Measurements from ENCODE around the gene ECSCR. TPM values are rescaled to one million over a fixed set of nuclear protein-coding genes. Genes with fewer than 3 reads are reported as not detected.
A peak's percentile ranks its signal among the peaks of the same experiment; 100 is the strongest.

ECSCR gene
- total RNA-seq, 4 donors from 2014 or later = 12.8 to 41.0 (median 25.9) TPM

DNA sequence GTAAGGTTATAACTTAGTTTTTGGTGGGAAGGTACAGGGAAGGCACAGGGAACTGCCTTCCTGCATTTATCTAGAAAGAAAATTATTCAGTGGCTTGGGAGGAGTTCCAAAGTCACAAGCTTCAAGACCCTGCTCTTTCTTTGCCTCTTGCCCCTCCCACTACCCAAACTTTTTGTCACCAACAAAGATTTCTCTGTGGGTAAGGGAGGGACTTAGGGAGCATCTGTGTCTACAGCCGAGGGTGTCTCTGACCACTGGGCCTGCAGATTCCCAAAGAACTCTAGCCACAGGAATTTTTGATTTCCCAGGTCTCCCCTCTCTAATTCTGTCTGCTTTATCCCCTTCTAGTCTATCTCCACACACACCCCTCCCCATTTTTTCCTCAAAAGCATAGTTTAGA lies 2.1 kb downstream of the ECSCR start:
- Histone ChIP-seq H3K27ac (peak overlapping the region in 3 of 4 donors; percentile 1 to 76 (median 22)), H3K36me3 (no peaks in the 10 kb centered on the region), H3K4me1 (peaks cover 0 to 6% (median 0%) of the 10 kb centered on the region in 4 donors), H3K27me3 (no peaks in the 10 kb centered on the region), H3K9me3 (no peaks in the 10 kb centered on the region), H3K4me3 (peak overlapping the region in 1 of 4 donors; percentile 12)
- WGBS, 2 donors = 17 to 38% methylated on average over 1 of the region's 1 CpG
- TF ChIP-seq, protein P1, sequence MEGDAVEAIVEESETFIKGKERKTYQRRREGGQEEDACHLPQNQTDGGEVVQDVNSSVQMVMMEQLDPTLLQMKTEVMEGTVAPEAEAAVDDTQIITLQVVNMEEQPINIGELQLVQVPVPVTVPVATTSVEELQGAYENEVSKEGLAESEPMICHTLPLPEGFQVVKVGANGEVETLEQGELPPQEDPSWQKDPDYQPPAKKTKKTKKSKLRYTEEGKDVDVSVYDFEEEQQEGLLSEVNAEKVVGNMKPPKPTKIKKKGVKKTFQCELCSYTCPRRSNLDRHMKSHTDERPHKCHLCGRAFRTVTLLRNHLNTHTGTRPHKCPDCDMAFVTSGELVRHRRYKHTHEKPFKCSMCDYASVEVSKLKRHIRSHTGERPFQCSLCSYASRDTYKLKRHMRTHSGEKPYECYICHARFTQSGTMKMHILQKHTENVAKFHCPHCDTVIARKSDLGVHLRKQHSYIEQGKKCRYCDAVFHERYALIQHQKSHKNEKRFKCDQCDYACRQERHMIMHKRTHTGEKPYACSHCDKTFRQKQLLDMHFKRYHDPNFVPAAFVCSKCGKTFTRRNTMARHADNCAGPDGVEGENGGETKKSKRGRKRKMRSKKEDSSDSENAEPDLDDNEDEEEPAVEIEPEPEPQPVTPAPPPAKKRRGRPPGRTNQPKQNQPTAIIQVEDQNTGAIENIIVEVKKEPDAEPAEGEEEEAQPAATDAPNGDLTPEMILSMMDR (IDR thresholded peaks at IDR 0.05) = no peak
- TF ChIP-seq EP300 (IDR thresholded peaks at IDR 0.05) = no peak
- TF ChIP-seq POLR2A (IDR thresholded peaks at IDR 0.05) = no peak
- no peak for DNase-seq (ENCODE audit: low spot score in 2 of 2)

DNA sequence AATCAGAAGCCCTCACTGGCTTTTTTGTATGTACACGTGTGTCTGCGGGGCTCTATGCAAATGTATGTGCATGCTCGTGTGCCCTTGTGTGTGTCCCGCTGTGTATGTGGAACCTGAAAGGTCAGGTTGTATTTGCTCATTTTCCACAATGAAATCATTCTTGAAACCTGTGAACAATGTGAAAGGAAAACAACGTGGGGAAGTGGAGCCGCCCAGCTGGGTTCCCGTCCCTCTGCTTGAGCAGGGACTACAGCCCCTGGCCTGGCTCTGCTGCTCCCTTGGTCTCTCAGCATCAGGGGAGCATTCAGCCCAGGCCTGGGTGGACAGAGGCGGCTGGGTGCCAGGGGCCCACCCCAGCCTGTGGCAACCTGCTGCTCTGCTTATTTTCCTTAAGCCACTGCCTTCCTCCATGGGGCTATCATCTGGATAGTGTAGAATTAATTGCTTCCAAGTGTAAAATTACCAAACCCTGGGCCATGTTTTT lies 3.0 kb downstream of the ECSCR start:
- H3K27me3 ChIP-seq = no peaks in the 10 kb centered on the region
- H3K4me1 ChIP-seq = peaks cover 0 to 6% (median 0%) of the 10 kb centered on the region in 4 donors
- no peaks in the 10 kb centered on the region for H3K36me3 ChIP-seq
- H3K27ac ChIP-seq = peak overlapping the region in 2 of 4 donors; percentile 0 to 76
- TF ChIP-seq POLR2A (IDR thresholded peaks at IDR 0.05) (no peak), EP300 (IDR thresholded peaks at IDR 0.05) (no peak)
- TF ChIP-seq, protein P1 (IDR thresholded peaks at IDR 0.05) = no peak
- DNase-seq (ENCODE audit: low spot score in 2 of 2) = no peak
- H3K4me3 ChIP-seq = no peak overlapping the region
- no peaks in the 10 kb centered on the region for H3K9me3 ChIP-seq
- 57 to 70% methylated on average over 8 of the region's 8 CpGs for WGBS, 2 donors

DNA sequence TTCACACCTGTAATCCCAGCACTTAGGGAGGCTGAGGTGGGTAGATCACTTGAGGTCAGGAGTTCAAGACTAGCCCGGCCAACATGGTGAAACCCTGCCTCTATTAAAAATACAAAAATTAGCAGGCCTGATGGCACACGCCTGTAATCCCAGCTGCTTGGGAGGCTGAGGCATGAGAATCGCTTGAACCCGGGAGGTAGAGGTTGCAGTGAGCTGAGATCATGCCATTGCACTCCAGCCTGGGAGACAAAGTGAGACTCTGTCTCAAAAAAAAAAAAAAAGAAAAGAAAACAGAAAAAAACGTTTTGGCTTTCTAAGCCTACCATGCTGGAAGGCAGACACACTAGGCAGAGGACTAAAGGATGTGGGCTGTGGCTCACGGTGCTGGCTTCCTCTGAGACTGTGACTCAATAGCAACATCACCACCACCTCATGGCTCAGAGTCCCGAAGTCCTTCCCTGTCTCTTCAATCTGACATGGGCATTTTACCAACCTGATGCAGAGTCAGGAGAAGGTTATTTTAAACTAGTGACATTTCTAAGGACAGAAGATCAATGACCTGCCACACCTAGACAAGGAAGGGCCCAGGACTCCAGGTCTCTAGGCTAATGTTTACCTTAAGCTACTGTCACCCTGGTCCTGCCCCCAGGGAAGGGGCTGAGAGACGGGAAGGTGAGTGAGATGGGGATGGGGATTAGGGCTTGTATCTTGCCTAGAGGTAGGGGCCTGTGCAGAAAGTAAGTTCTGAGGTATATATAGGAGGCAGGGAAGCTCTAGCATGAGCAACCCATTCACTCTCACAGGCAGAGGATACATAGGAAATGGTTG lies 3.7 kb downstream of the ECSCR start:
- TF ChIP-seq EP300 (IDR thresholded peaks at IDR 0.05) = no peak
- TF ChIP-seq, protein P1 (IDR thresholded peaks at IDR 0.05) = no peak
- no peak for TF ChIP-seq POLR2A (IDR thresholded peaks at IDR 0.05)
- H3K36me3 ChIP-seq = no peaks in the 10 kb centered on the region
- H3K27ac ChIP-seq = peak overlapping the region in 2 of 4 donors; percentile 0 to 38
- peaks cover 0 to 6% (median 0%) of the 10 kb centered on the region in 4 donors for H3K4me1 ChIP-seq
- no peaks in the 10 kb centered on the region for H3K27me3 ChIP-seq
- no peak overlapping the region for H3K4me3 ChIP-seq
- H3K9me3 ChIP-seq = no peaks in the 10 kb centered on the region
- WGBS, 2 donors = 45 to 53% methylated on average over 8 of the region's 8 CpGs
- DNase-seq (ENCODE audit: low spot score in 2 of 2) = no peak

DNA sequence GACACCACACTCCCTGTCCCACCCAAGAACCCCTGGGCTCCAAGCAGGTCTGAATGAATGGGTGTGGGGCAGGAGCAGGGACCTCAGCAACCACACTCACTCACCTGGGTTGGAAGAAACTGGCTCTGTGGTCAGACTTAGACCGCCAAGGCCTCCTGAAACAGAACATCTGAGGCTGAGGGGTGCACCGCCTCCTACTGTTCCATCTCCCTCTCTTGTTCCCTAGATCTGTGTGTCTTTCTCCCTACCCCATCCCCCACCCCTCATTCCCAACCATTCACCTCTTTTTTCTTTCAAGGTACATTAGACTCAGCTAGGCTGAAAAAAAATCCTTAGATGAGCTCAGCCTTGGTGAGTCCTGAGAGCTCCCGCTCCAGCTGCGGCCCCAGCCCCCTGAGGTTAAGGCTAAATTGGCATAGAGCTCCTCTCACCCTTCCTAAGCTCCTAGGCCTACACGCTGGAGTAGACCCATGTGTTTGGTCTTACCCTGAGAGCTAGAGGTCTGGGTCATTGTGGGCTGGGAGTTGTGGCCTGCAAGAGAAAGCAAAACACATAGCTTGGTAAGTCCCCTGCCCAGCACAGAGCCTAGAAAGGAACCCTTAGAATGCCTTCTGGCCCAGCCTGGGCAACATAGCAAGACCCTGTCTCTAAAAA lies 4.8 kb downstream of the ECSCR start:
- no peak for DNase-seq (ENCODE audit: low spot score in 2 of 2)
- WGBS, 2 donors = 86 to 88% methylated on average over 5 of the region's 5 CpGs
- no peak for TF ChIP-seq POLR2A (IDR thresholded peaks at IDR 0.05)
- TF ChIP-seq, protein P1 (IDR thresholded peaks at IDR 0.05) = no peak
- TF ChIP-seq EP300 (IDR thresholded peaks at IDR 0.05) = no peak

DNA sequence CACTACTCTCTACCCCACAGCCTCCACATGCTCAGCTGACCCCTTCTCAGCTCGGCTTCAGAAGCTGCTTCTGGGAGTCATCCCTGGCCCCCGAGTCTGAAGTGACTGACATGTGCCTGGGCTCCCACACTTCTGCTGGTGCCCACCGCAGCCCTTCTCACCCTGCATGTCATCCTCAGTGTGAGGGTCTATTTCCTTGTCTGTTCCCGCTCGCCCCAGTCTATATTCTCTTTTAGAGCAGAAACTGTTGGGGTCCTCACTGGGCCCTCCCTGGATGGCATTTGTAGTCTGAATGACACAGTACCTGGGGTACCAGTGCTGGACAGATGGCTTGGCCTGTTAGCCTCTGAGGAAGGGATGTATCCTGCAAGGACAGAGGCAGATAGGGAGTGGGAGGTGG lies 5.3 kb downstream of the ECSCR start:
- no peak overlapping the region for H3K27ac ChIP-seq
- DNase-seq (ENCODE audit: low spot score in 2 of 2) = no peak
- WGBS, 2 donors = 91 to 92% methylated on average over 5 of the region's 5 CpGs
- TF ChIP-seq, protein P1 (IDR thresholded peaks at IDR 0.05) = no peak
- TF ChIP-seq POLR2A (IDR thresholded peaks at IDR 0.05) (no peak), EP300 (IDR thresholded peaks at IDR 0.05) (no peak)
- no peaks in the 10 kb centered on the region for H3K9me3 ChIP-seq
- H3K27me3 ChIP-seq = no peaks in the 10 kb centered on the region
- peaks cover 0 to 6% (median 0%) of the 10 kb centered on the region in 4 donors for H3K4me1 ChIP-seq
- no peaks in the 10 kb centered on the region for H3K36me3 ChIP-seq
- no peak overlapping the region for H3K4me3 ChIP-seq

More for the DNA sequence above, 4.8 kb downstream of the ECSCR start:
- no peaks in the 10 kb centered on the region for H3K9me3 ChIP-seq
- H3K27ac ChIP-seq = no peak overlapping the region
- no peaks in the 10 kb centered on the region for H3K36me3 ChIP-seq
- peaks cover 0 to 6% (median 0%) of the 10 kb centered on the region in 4 donors for H3K4me1 ChIP-seq
- H3K4me3 ChIP-seq = no peak overlapping the region
- no peaks in the 10 kb centered on the region for H3K27me3 ChIP-seq

Data from tibial nerve (tissue), 4 donors.